Tibial artery (tissue), 4 donors: ENCODE data around the gene TP53.
A peak's percentile ranks its signal among the peaks of the same experiment; 100 is the strongest.

Experiments
- DNase-seq, 2 donors: peaks; one replicate each; pipeline ENCODE4 v3.0.0-alpha.2; 2019
- H3K27ac ChIP-seq, 2 donors: fragments of 200-600 bp; sonication (generic) in 1 of 2; 1 replicate in 1 of 2; 2 replicates in 1 of 2; pipeline ENCODE4 v1.5.1; 2018 to 2019; ENCODE audit warnings: mild to moderate bottlenecking in 1 of 2
- H3K27me3 ChIP-seq, 2 donors: fragments of 200-600 bp; sonication (generic) in 1 of 2; one replicate each; pipeline versions ENCODE4 v1.5.1 to v1.6.0; 2016 to 2019
- H3K36me3 ChIP-seq, 3 donors: fragments of 200-600 bp; sonication (generic) in 2 of 3; one replicate each; pipeline ENCODE4 v1.5.1; 2016 to 2019; ENCODE audit warnings: mild to moderate bottlenecking in 2 of 3
- H3K4me1 ChIP-seq, 4 donors: fragments of 200-600 bp; sonication (generic) in 2 of 4; 1 replicate in 3 of 4; 2 replicates in 1 of 4; pipeline ENCODE4 v1.5.1; 2016 to 2019
- H3K4me3 ChIP-seq, 2 donors: fragments of 200-600 bp; sonication (generic) in 1 of 2; 1 replicate in 1 of 2; 2 replicates in 1 of 2; pipeline ENCODE4 v1.5.1; 2018 to 2019; ENCODE audit warnings: mild to moderate bottlenecking in 2 of 2
- H3K9me3 ChIP-seq, 3 donors: fragments of 200-600 bp; sonication (generic) in 1 of 3; one replicate each; pipeline ENCODE4 v1.5.1; 2016 to 2019
- intact Hi-C: fragments of 100-400 bp; cut with DNase I; formaldehyde crosslinking; loops from one replicate; pipeline ENCODE4 v1.15.0; 2023; ENCODE audit warnings: low total_unique reads
- TF ChIP-seq, protein P1 (sequence below), 2 experiments: fragments of 200-600 bp in 1 of 2; fragments of 450-650 bp in 1 of 2; IDR thresholded peaks; one replicate each; pipeline ENCODE4 v1.5.1; 2017 to 2019; ENCODE audit warnings: antibody characterized with exemption in 2 of 2, mild to moderate bottlenecking in 1 of 2, moderate library complexity in 1 of 2

Gene TP53

DNA sequence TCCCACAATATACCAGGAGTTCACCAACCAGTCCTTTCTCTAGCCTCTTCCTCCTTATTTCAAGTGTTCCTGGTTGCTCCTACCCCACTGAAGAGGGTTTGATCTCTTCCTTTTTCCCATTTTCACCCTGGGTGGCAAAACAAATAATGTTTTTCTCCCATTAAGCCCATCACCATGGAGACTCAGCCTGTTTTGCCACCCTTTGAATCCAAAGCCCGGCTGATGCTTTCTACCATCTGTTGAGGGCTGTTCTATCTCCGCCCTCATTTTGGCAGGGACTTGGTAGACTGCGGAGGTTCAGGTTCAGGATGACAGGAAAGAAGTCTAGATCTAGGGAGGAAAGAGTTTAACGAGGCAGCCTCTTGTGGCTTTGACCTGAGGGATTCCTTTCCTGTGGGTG is 32.8 kb upstream of the TP53 start:
- Histone ChIP-seq H3K27me3 (peaks cover 0 to 43% of the 10 kb centered on the region in 2 donors), H3K36me3 (no peaks in the 10 kb centered on the region), H3K9me3 (no peaks in the 10 kb centered on the region), H3K27ac (no peak overlapping the region), H3K4me3 (no peak overlapping the region), H3K4me1 (peaks cover 0 to 24% (median 15%) of the 10 kb centered on the region in 4 donors)
- intact Hi-C loops = no loop called here
- TF ChIP-seq, protein P1, sequence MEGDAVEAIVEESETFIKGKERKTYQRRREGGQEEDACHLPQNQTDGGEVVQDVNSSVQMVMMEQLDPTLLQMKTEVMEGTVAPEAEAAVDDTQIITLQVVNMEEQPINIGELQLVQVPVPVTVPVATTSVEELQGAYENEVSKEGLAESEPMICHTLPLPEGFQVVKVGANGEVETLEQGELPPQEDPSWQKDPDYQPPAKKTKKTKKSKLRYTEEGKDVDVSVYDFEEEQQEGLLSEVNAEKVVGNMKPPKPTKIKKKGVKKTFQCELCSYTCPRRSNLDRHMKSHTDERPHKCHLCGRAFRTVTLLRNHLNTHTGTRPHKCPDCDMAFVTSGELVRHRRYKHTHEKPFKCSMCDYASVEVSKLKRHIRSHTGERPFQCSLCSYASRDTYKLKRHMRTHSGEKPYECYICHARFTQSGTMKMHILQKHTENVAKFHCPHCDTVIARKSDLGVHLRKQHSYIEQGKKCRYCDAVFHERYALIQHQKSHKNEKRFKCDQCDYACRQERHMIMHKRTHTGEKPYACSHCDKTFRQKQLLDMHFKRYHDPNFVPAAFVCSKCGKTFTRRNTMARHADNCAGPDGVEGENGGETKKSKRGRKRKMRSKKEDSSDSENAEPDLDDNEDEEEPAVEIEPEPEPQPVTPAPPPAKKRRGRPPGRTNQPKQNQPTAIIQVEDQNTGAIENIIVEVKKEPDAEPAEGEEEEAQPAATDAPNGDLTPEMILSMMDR (IDR thresholded peaks at IDR 0.05) = no peak
- no peak for DNase-seq

DNA sequence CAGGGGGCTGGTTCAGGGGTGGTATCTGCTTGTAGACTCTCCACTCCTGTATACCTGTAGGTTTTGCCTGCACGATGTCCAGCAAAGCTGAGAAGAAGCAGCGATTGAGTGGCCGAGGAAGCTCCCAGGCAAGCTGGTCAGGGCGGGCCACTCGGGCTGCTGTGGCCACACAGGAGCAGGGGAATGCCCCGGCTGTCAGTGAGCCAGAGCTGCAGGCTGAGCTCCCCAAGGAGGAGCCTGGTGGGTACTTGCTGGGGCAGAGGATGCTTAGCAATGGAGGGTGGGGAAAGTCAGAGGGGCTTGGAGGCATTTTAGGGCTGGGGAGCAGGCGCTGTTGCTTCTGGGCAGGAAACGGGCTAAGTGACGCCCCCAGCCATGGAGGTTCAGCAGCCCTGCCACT is 32.4 kb upstream of the TP53 start:
- no peak overlapping the region for H3K4me3 ChIP-seq
- H3K9me3 ChIP-seq = no peaks in the 10 kb centered on the region
- TF ChIP-seq, protein P1 (IDR thresholded peaks at IDR 0.05) = no peak
- H3K27ac ChIP-seq = no peak overlapping the region
- H3K36me3 ChIP-seq = no peaks in the 10 kb centered on the region
- intact Hi-C loops = no loop called here
- H3K4me1 ChIP-seq = peaks cover 0 to 24% (median 15%) of the 10 kb centered on the region in 4 donors
- DNase-seq = no peak
- H3K27me3 ChIP-seq = peaks cover 0 to 44% of the 10 kb centered on the region in 2 donors

DNA sequence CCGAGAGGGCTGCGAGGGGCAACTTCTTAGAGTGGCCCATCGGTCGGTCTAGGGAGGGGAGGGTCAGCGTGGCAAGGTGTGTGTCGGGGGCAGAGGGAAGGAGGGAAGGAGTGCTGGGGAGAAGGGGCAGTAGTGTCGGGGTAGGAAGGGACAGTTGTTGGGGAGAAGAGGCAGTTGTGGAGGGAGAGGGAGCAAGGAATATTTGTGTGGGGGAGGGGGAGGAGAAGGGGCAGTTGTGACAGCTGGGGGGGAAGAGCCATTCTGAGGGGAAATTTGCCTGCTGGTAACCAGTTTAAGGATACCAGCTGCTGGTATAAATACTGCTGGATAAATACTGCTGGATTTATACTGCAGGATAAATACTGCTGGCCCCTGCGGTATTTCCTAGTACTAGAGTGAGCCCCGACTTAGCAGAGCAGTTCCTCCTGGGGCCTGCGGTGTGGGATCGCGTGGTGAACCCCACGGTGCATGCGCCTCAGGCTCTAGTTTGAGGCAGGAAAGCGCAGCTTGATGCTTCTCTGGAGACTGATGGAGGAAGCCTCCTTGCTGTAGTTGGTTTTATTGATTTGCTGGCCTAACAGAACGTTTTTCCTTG is 30.6 kb upstream of the TP53 start:
- Histone ChIP-seq H3K27me3 (peaks cover 0 to 49% of the 10 kb centered on the region in 2 donors), H3K9me3 (no peaks in the 10 kb centered on the region), H3K4me1 (peaks cover 0 to 24% (median 15%) of the 10 kb centered on the region in 4 donors), H3K36me3 (no peaks in the 10 kb centered on the region), H3K27ac (peak overlapping the region in 1 of 2 donors; percentile 55), H3K4me3 (peak overlapping the region; percentile 52 to 56)
- DNase-seq = no peak
- intact Hi-C loops = no loop called here
- TF ChIP-seq, protein P1 (IDR thresholded peaks at IDR 0.05) = no peak

DNA sequence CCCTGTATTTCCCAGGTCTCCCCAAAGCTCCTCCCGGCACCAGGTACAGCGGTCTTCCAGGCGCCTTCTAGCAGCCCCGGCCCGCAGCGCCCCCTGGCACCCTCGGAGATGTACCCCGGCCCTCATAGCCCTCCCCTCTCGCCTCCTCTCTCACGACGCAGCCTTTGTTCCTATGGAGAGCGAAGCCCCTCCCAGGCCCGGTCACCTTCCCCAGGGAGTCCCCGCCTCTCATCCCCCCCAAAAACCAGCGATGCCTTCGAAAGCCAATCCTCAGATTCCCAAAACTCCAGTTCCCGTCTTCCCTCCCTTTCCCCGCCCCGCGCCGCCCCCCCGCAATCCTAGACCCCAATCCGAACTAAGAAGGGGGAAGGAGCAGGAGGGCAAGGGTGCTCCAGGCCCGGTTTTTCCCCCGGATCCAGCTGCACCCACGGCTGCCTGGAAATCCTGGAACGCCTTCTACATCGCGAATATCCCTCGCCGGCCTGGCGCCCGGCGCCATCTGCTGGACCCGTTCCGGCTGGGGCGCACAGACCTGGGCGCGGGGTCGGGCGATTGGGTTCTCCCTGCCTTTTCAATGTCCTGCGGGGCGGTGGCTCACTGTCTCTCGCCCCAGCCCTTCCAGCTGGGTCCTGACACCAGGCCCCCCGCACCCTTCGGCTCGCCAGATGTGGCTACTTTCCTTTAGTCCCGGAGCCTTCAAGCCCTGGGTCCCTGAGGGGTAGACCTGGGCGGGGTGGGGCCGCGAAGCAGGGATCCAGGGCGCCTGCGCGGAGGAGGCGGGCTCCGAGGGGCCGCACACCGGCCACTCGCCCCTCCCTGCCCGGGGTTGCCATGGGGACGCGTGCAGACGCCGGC is 29.8 kb upstream of the TP53 start, which contains the start of gene DNAH2:
TSS of gene DNAH2 (plus strand) at position 844 of the 855 bp plus-strand sequence. CDS start 1,991 bp downstream, outside the sequence.
- Histone ChIP-seq H3K27ac (peak within 1 kb of the TSS; percentile 31 to 55), H3K27me3 (peaks cover 0 to 55% of the 10 kb centered on the region in 2 donors), H3K9me3 (no peaks in the 10 kb centered on the region), H3K36me3 (no peaks in the 10 kb centered on the region), H3K4me3 (peak within 1 kb of the TSS; percentile 52 to 56), H3K4me1 (peaks cover 0 to 24% (median 15%) of the 10 kb centered on the region in 4 donors)
- DNase-seq = peak; percentile 55 to 82
- TF ChIP-seq, protein P1 (IDR thresholded peaks at IDR 0.05) = peak in 1 of 2 experiments; percentile 38
- intact Hi-C loops = no loop called here

DNA sequence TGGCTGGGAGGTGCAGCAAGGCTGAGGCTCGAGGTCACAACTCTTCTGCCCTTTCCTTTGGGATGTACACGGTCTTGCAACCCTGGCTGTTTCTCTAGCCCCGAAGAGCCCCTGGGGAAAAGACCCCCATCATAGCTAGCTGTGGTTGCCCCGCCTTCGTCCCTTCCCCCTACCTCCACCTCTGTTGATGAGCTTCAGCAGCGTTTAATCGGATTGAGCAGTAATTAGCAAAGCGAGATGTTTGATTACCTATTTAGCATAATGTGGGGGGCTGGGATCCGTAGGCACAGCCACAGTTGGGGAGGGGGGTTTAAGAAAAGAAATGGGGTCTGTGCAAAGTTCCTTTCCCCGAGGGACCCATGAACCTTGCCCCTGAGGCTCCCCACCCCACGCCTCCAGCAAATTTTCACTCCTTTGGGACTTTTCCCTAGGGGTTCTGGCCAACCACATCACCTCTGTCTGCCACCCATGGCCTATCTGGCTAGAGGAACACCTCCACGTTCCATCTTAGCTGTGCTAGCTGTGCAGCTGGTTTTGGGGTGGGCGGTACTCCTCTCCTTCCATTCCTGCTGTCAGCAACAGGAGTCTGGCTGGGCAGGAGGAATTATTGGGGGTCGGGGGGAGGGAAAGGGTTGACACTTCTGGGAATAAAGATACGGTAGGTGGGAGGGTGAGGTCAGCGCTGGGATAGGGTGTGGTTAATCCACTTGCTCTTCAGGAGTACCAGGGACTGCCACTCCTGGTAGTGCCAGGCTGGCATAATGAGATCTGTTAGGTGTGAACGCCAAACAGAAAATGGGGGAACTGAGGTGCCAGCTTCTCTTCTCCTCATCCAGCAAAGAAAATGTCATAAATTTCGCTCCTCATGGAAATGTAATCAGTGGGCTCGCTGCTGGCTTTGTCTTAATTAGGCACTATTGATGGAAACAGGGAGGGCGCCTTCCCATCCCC is 28.9 kb upstream of the TP53 start:
- H3K27me3 ChIP-seq = peaks cover 0 to 57% of the 10 kb centered on the region in 2 donors
- peak overlapping the region; percentile 52 to 56 for H3K4me3 ChIP-seq
- no peaks in the 10 kb centered on the region for H3K36me3 ChIP-seq
- H3K27ac ChIP-seq = peak overlapping the region in 1 of 2 donors; percentile 55
- DNase-seq = no peak
- intact Hi-C loops = no loop called here
- H3K4me1 ChIP-seq = peaks cover 0 to 24% (median 15%) of the 10 kb centered on the region in 4 donors
- no peaks in the 10 kb centered on the region for H3K9me3 ChIP-seq
- TF ChIP-seq, protein P1 (IDR thresholded peaks at IDR 0.05) = no peak
